Suprapubic skin (tissue), 4 donors: ENCODE results near the gene GNL1.
A peak's percentile ranks its signal among the peaks of the same experiment; 100 is the strongest.

Experiments
- CTCF ChIP-seq, 2 donors: fragments of 200-600 bp in 1 of 2; fragments of 450-650 bp in 1 of 2; sonication (generic) in 1 of 2; IDR thresholded peaks; one replicate each; pipeline ENCODE4 v1.5.1; 2016 to 2019; ENCODE audit warnings: antibody characterized with exemption in 2 of 2, mild to moderate bottlenecking in 1 of 2, moderate library complexity in 1 of 2
- EP300 ChIP-seq: sonication (generic); formaldehyde crosslinking; IDR thresholded peaks from one replicate; pipeline ENCODE4 v1.6.1; 2017; ENCODE audit warnings: antibody characterized with exemption
- POLR2A ChIP-seq, 2 donors: fragments of 450-650 bp; IDR thresholded peaks; one replicate each; pipeline ENCODE4 v1.6.1; 2017; ENCODE audit warnings: antibody characterized with exemption in 2 of 2, mild to moderate bottlenecking in 2 of 2, moderate library complexity in 2 of 2
- POLR2AphosphoS5 ChIP-seq, 3 donors: sonication (generic); formaldehyde crosslinking; IDR thresholded peaks; one replicate each; pipeline ENCODE4 v1.6.1; 2017; ENCODE audit warnings: antibody characterized with exemption in 3 of 3

GRCh38 chr6:30541515-30542403 is 14.5 kb downstream of the GNL1 start:
- TF ChIP-seq CTCF (IDR thresholded peaks at IDR 0.05) (peak; percentile 92 to 96), POLR2A (IDR thresholded peaks at IDR 0.05) (no peak), POLR2AphosphoS5 (IDR thresholded peaks at IDR 0.05) (no peak), EP300 (no peak)
